Gastrocnemius medialis (tissue), 4 donors: ENCODE data around the gene ZSWIM4. TPM values are rescaled to one million over a fixed set of nuclear protein-coding genes. Genes with fewer than 3 reads are reported as not detected.
A peak's percentile ranks its signal among the peaks of the same experiment; 100 is the strongest.

Experiments used
- ATAC-seq, 2 donors: fragments of 150-250 bp; one replicate each; pipeline ENCODE4 v1.9.1; 2016
- DNase-seq, 2 donors: peaks; one replicate each; pipeline ENCODE4 v3.0.0-alpha.2; 2019
- H3K27ac ChIP-seq, 4 donors: fragments of 200-600 bp; sonication (generic); 1 replicate in 1 of 4; 2 replicates in 3 of 4; pipeline ENCODE4 v1.5.1; 2016 to 2018; ENCODE audit warnings: mild to moderate bottlenecking in 2 of 4, moderate library complexity in 1 of 4
- H3K27me3 ChIP-seq, 3 donors: fragments of 200-600 bp; sonication (generic) in 2 of 3; 1 replicate in 1 of 3; 2 replicates in 2 of 3; pipeline versions ENCODE4 v1.5.1 to v1.6.0; 2016 to 2019; ENCODE audit warnings: mild to moderate bottlenecking in 1 of 3, moderate library complexity in 1 of 3
- H3K36me3 ChIP-seq, 2 donors: fragments of 200-600 bp; sonication (generic) in 1 of 2; one replicate each; pipeline ENCODE4 v1.5.1; 2017 to 2018
- H3K4me1 ChIP-seq, 2 donors: fragments of 200-600 bp; sonication (generic) in 1 of 2; one replicate each; pipeline ENCODE4 v1.5.1; 2016 to 2017; ENCODE audit warnings: mild to moderate bottlenecking in 2 of 2
- H3K4me3 ChIP-seq, 4 donors: fragments of 200-600 bp; sonication (generic) in 3 of 4; 1 replicate in 1 of 4; 2 replicates in 3 of 4; pipeline ENCODE4 v1.5.1; 2016 to 2019; ENCODE audit warnings: mild to moderate bottlenecking in 2 of 4
- H3K9me3 ChIP-seq, 3 donors: fragments of 200-600 bp; sonication (generic) in 2 of 3; 1 replicate in 1 of 3; 2 replicates in 2 of 3; pipeline ENCODE4 v1.5.1; 2016 to 2019
- CTCF ChIP-seq, 5 experiments: fragments of 450-650 bp in 3 of 5; fragments of 200-600 bp in 2 of 5; sonication (generic) in 2 of 5; IDR thresholded peaks in 4 of 5; conservative IDR thresholded peaks in 1 of 5; 1 replicate in 4 of 5; 2 replicates in 1 of 5; pipeline ENCODE4 v1.5.1; 2016 to 2019; ENCODE audit warnings: antibody characterized with exemption in 5 of 5, mild to moderate bottlenecking in 3 of 5, moderate library complexity in 3 of 5
- POLR2A ChIP-seq, 2 donors: fragments of 450-650 bp; IDR thresholded peaks; one replicate each; pipeline ENCODE4 v1.6.1; 2017; ENCODE audit warnings: antibody characterized with exemption in 2 of 2, mild to moderate bottlenecking in 2 of 2, moderate library complexity in 2 of 2
- in situ Hi-C, 4 donors: fragments of 200-750 bp; cut with MboI; loops; one replicate each; pipeline versions ENCODE4 v1.15.0 to v1.8.0; 2017; ENCODE audit warnings: low sequenced_read_pairs in 4 of 4
- intact Hi-C: fragments of 100-400 bp; cut with DNase I; formaldehyde crosslinking; loops from one replicate; pipeline ENCODE4 v1.15.1; 2023; ENCODE audit warnings: low total_unique reads
- total RNA-seq, 4 donors: library from RNA; depleted of rRNA; stranded (reverse); fragments of >200 nt; gene quantifications; one replicate each; pipeline versions ENCODE4 v1.1.0 to v1.2.3, GENCODE V29; 2016

ZSWIM4 gene
- total RNA-seq, 4 donors from 2014 or later = 3.9 to 6.3 (median 5.0) TPM

GRCh38 chr19:13839130-13839937, 44.1 kb downstream of the ZSWIM4 start:
- no peaks in the 10 kb centered on the region for H3K9me3 ChIP-seq
- peak overlapping the region; percentile 96 to 100 (median 98) for H3K27ac ChIP-seq
- TF ChIP-seq POLR2A (IDR thresholded peaks at IDR 0.05) = peak; percentile 48 to 51
- peak in 1 of 5 experiments; percentile 29 for TF ChIP-seq CTCF (IDR thresholded peaks at IDR 0.05 in 4 of 5, conservative IDR thresholded peaks at IDR 0.05 in 1 of 5)
- peaks cover 48 to 59% of the 10 kb centered on the region in 2 donors for H3K4me1 ChIP-seq
- peaks cover 0 to 11% of the 10 kb centered on the region in 2 donors for H3K36me3 ChIP-seq
- DNase-seq (peak; percentile 89 to 94), ATAC-seq (peak; percentile 43 to 50)
- intact Hi-C loops (no loop called here), in situ Hi-C loops (no loop called here)
- peak overlapping the region; percentile 60 to 98 (median 86) for H3K4me3 ChIP-seq
- no peaks in the 10 kb centered on the region for H3K27me3 ChIP-seq

- Histone ChIP-seq H3K27ac (peak overlapping the region; percentile 96 to 100 (median 98)), H3K9me3 (no peaks in the 10 kb centered on the region), H3K36me3 (peaks cover 0 to 11% of the 10 kb centered on the region in 2 donors), H3K4me1 (peaks cover 44 to 53% of the 10 kb centered on the region in 2 donors), H3K4me3 (peak overlapping the region; percentile 60 to 98 (median 86)), H3K27me3 (no peaks in the 10 kb centered on the region)
- ATAC-seq (peak; percentile 32 to 47), DNase-seq (no peak)
- in situ Hi-C loops (no loop called here), intact Hi-C loops (loop anchor here (5.0 to 10.0 kb wide), 3 partner anchors 688 to 895 kb away; partner anchors contain the start of genes IER2, RAD23A and STX10)
- TF ChIP-seq POLR2A (IDR thresholded peaks at IDR 0.05) (peak in 1 of 2 donors; percentile 47), CTCF (IDR thresholded peaks at IDR 0.05 in 4 of 5, conservative IDR thresholded peaks at IDR 0.05 in 1 of 5) (no peak)
These were observed 44.7 kb downstream of the ZSWIM4 start for GRCh38 chr19:13839938-13840304.

- peak overlapping the region; percentile 60 to 98 (median 86) for H3K4me3 ChIP-seq
- peaks cover 0 to 11% of the 10 kb centered on the region in 2 donors for H3K36me3 ChIP-seq
- no peaks in the 10 kb centered on the region for H3K27me3 ChIP-seq
- intact Hi-C loops = loop anchor here (5.0 to 10.0 kb wide), 3 partner anchors 688 to 896 kb away; partner anchors contain the start of genes IER2, RAD23A and STX10
- in situ Hi-C loops = no loop called here
- H3K9me3 ChIP-seq = no peaks in the 10 kb centered on the region
- TF ChIP-seq POLR2A (IDR thresholded peaks at IDR 0.05) (peak; percentile 28 to 46), CTCF (IDR thresholded peaks at IDR 0.05 in 4 of 5, conservative IDR thresholded peaks at IDR 0.05 in 1 of 5) (no peak)
- DNase-seq (peak in 1 of 2 donors; percentile 73), ATAC-seq (peak in 1 of 2 donors; percentile 14)
- peak overlapping the region; percentile 96 to 100 (median 98) for H3K27ac ChIP-seq
- H3K4me1 ChIP-seq = peaks cover 40 to 47% of the 10 kb centered on the region in 2 donors
These were observed 45.3 kb downstream of the ZSWIM4 start for GRCh38 chr19:13840305-13841085.

- peak; percentile 36 to 44 for ATAC-seq
- intact Hi-C loops = loop anchor here (5.0 to 10.0 kb wide), 3 partner anchors 689 to 897 kb away; partner anchors contain the start of genes IER2, RAD23A and STX10
- Histone ChIP-seq H3K27ac (peak overlapping the region; percentile 96 to 100 (median 98)), H3K36me3 (peaks cover 0 to 5% of the 10 kb centered on the region in 2 donors), H3K4me1 (peaks cover 36 to 40% of the 10 kb centered on the region in 2 donors), H3K4me3 (peak overlapping the region; percentile 60 to 98 (median 86)), H3K9me3 (no peaks in the 10 kb centered on the region), H3K27me3 (no peaks in the 10 kb centered on the region)
- TF ChIP-seq POLR2A (IDR thresholded peaks at IDR 0.05) (peak; percentile 89 to 90), CTCF (IDR thresholded peaks at IDR 0.05 in 4 of 5, conservative IDR thresholded peaks at IDR 0.05 in 1 of 5) (no peak)
- peak; percentile 94 to 96 for DNase-seq
- in situ Hi-C loops = no loop called here
These were observed 46.1 kb downstream of the ZSWIM4 start for GRCh38 chr19:13841086-13841961.
